T47D (cell line): ENCODE measurements around the gene TINCR.
"Not testable (repeated sequence)": the region's sequence is repeated elsewhere in the genome, so short reads cannot be mapped to it uniquely, and the experiment has no call there.

Experiments
- DNase-seq, 2 experiments: peaks; one replicate each; pipeline versions ENCODE4 v3.0.0 to v3.0.0-alpha.2; 2011 to 2012; ENCODE audit warnings: low read depth in 1 of 2, low spot score in 1 of 2
- JUND ChIP-seq: IDR thresholded peaks from 2 replicates; pipeline ENCODE4 v1.6.1; 2012; ENCODE audit warnings: low read depth
- in situ Hi-C: cut with HindIII; loops from 2 replicates; pipeline ENCODE4 v1.10.0; 2016; ENCODE audit warnings: low sequenced_read_pairs, low pct_unique_long_range_greater_than_20kb

Gene TINCR

DNA sequence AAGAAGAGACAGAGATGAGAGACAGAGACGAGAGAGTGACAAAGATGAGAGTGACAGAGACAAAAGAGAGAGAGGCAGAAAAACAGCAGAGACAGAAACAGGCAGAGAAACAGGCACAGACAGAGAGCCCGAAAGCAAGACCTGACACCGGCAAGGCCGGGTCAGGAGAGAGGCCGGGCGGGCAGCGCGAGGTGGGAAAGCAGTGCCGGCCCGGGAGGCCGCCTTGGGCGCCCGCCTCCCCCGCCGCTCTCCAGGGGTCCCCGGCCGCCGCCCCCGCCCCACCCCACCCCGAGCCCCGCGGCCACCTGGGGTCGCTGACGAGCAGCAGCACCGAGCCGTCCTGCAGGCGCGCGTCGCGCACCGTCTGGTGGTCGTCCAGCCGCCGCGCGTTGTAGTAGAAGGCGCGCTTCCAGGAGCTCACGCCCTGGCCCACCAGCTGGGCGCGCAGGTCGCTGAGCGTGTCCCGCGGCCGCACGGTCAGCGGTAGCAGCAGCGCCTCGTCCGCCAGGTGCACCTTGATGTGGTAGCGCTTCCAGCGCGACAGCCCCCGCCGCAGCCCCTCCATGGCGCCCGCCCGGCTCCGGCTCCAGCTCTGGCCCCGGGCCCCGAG is at the start of gene TINCR:
TINCR (minus strand) TSS at position 594 of the 610 bp plus-strand sequence.
- in situ Hi-C loops, result no loop called here
- DNase-seq, result no peak
- TF ChIP-seq JUND, result no peak

DNA sequence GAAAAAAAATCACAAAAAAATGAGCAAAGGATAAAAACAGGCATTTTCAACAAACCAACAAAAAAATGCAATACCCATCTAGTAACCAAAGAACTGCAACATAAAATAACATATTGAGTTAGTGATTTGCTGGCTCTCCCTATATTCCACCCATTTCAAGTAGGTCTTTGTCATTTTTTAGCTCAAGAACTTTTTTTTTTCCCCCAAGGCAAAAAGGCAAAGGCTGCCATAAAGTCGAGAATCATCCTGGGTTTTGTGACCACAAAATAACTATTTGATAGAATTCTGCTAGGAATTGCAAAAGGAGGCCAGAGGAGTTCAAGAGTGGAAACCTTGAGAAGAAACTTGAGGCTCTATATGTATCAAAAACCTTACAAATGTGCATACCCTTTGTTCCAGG is 49.3 kb upstream of the TINCR start:
- TF ChIP-seq JUND, result no peak
- no peak for DNase-seq
- in situ Hi-C loops, result no loop called here

DNA sequence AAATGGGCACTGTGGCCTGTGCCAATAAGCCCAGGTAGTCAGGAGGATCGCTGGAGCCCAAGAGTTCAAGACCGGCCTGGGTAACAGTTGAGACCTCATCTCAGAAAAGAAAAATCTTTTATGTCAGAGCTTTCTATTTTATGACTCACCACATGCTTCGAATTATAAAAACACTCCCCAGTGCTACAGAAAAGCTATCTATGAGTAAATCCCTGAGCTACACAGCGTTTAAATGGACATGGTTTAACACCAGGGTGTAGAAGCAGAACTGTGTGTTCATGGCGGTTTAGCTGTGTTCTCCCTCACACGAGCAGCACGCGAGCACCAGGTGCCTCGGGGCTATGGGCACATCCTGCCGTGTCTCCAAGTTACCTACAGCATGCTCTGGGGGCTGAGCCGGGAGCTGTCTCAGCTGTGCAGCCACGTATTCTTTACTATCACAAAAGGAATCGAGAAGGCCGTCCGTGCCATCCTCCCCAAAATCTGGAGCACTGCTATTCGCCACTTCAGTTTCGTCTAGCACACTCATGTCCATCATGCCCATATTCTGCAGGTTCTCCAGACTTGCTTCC is 48.1 kb upstream of the TINCR start:
- in situ Hi-C loops, result no loop called here
- TF ChIP-seq JUND, result no peak
- DNase-seq, result no peak

DNA sequence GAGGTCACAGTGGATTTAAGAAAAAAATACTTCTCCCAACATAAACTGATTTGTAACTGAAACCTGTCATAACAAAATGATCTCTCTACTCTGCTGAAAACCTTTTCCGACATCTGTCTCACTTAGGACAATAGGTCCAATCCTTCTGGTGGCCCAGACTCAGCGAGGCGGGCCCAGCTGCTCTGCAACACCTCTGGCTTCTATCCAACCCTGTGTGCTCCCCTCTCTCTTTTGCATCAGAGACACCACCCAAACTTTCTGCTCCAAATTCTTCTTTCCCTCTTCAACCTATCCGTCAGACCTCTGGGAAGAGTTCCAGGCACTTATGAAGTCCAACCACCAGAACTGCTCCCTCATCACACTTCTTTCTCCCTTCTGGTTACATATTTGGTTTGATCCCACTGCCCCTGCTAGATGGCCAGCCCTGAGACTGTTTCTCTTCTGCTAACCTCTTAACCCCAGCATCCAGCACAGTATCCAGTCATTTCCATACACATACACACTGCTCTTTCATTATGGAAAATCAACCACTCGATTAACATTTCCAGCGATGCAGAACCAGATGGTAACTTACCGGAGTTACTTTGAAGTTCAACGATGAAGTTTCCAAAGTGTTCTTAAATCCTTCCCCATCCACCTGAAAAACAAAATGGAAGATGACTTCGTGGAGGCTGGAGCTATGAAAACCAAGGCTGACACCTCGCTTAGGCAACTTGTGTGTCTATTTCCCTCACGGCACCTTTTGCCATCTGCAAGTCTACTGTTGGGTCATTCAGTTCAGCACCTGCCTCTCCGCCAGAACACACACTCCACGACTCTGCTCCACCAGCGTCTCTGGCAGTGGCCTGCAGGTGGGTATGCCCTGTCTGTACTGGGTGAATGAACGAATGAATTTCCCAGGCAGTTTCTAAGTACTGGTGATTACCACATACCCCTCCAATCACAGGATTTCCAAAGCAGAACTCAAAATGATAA is 45.4 kb upstream of the TINCR start:
- no peak for DNase-seq
- no peak for TF ChIP-seq JUND
- in situ Hi-C loops, result no loop called here

DNA sequence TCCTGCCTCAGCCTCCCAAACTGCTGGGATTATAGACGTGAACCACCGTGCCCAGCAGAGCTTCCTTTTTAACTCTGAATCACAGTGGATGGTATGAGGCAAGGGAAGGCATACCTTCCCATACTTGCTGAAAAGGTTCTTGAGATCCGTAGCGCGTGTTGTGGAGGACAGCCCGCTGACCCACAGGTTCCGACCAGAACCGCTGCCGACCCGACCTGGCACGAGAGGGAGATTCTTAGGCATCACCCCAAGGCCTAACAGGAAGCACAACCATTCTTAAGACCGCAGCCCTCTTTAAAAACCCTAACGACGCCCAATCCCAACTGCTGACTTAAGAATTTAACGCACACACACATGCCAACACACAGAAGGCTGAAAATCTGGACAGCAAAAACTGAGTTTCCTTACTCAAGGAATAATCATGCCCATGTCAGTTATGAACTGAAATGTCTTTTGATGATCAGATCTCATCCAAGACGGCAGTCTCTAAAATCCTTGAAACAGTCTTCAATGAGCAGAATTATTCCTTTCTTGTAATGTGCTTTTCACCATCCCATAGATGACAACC is 42.2 kb upstream of the TINCR start:
- DNase-seq, result no peak
- in situ Hi-C loops, result no loop called here
- no peak for TF ChIP-seq JUND

DNA sequence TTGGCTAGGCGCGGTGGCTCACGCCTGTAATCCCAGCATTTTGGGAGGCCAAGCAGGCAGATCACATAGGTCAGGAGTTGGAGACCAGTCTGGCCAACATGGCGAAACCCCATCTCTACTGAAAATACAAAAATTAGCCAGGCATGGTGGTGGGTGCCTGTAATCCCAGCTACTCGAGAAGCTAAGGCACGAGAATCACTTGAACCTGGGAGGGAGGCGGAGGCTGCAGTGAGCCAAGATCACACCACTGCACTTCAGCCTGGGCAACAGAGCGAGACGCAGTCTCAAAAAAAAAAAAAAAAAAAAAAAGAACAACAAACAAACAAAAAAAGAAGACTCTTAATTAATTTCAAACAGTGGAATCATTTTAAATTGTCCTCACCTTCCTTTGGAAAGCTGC is 41.0 kb upstream of the TINCR start:
- in situ Hi-C loops, DNase-seq: not testable (repeated sequence)

DNA sequence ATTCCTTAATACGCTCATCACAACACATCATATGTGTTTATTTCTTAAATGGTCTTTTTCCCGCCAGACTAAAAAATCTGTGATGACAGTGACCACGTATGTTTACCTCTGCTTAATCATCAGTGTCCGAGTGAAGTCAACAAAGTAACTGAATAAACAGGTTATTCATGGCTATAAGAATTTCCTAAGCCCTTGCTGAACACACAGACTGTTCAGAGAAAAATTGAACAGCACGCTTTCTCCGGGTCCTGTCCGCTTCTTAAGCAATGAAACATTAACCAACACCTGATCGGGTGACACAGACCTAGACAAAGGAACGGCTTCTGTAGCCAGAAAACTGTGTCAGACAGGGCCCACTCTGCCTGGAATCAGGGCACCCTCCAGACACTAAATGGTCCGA is 40.5 kb upstream of the TINCR start:
- in situ Hi-C loops, result no loop called here
- no peak for TF ChIP-seq JUND
- peak in 1 of 2 experiments; percentile 24 for DNase-seq

DNA sequence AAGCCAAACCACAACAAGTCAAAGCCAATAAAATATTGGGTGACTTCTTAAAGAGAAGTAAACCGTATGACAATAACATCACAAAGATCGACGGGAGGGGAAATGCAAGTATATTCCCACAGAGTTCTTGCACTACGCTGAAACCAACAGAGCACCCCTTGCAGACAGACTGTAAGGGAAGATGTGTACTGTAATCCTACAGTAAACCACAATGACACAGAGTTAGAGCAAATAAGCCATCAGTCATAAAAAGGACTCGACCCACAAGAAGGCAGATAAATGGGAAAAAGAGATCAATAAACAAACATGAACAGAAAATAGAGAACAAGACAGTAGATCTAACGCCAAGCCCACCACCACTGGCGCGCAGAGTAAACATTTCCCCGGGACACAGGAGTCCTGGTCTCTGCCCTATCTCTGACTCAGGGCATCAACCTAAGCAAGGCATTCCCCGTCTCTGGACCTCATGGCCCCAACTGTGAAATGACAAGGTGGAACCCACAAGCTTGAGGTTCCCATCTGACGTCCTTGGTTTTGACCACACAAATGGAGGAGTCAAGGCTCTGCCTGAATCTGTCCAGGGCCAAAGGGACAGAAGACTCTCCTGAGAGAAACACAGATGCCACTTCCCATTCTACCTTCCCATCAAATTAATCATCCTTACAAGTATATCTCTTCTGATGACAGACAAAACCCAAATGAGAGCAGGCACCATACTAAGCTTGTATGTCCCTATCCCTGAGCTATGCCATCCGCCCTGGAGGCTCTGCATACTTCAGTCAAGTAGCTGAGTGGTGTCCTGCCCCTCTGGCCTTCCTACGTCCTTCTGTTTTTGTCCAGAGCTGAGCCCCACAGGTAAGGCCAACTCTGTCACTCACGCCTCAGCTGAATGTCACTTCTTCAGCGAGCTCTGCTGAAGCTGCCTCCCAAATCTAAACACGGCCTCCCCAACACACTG is 39.8 kb upstream of the TINCR start:
- in situ Hi-C loops, result no loop called here
- TF ChIP-seq JUND, result no peak
- no peak for DNase-seq

DNA sequence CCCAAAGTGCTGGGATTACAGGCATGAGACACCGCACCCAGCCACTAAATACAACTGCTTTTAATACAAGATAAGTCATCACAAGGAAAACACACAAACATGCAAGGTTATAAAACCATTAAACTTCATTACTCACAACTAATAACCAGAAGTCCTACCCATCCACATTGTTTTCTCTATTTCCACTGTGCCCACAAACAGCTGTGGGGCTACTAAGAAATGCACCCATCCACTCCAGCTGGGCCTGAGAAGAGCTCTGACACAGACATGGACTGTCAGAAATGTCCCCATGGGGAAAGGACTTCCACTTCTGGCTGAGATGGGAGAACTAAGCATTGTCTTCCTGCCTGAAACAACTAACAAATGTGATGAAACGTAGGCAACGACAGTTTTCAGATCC is 37.6 kb upstream of the TINCR start:
- TF ChIP-seq JUND, result no peak
- in situ Hi-C loops, result no loop called here
- no peak for DNase-seq

DNA sequence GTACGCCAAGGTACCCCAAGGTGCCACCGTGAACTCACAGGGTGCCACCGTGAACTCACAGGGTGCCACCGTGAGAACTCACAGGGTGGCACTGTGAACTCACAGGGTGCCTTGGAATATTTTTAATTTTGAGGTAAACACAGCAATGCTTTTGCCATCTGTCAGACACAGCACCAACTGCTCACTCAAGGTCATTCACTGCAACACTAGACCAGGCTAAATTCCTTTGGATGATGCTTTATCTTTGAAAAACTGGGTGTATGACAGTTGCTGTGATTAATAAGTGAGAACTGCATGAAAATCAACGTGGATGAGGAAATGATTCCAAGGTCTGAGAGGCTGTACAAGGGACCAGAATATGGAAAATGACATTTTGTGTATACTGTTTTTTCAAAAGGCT is 35.9 kb upstream of the TINCR start:
- TF ChIP-seq JUND, result no peak
- DNase-seq, result no peak
- in situ Hi-C loops, result no loop called here

DNA sequence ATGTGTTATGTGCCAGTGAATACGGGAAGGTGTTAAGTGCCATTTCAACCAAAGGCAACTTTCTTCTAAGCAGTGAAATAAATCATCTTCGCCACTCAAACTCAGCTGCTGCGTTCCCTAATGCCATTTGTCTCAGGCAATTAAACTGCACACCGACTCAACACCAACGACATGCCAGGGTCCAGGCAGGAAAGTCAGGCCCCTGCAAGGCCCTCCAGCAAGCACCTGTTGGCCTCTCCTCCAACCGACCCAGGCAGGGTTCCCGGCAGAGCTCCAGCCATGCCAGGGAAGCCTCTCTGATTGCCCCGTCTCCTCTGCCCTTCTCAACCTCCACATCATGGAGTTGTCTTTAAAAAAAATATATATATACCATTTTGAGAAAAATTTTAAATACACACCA is 33.0 kb upstream of the TINCR start:
- in situ Hi-C loops, result no loop called here
- DNase-seq, result no peak
- TF ChIP-seq JUND, result no peak

DNA sequence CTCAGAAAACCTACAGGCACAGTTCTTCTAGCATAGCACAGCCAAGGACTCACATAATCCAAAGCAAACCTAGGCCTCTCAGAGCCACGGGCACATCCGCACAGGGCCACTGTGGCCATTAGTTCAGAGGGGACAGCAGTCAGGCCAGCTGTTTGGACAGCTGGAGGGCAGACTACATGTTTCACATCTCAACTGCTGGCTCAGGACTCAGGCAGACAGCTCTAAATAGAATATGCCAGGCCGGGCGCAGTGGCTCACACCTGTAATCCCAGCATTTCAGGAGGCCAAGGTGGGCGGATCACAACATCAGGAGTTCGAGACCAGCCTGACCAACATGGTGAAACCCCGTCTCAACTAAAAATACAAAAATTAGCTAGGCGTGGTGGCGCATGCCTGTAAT is 28.0 kb upstream of the TINCR start:
- TF ChIP-seq JUND, result no peak
- in situ Hi-C loops, result no loop called here
- no peak for DNase-seq
